Stimulated activated CD8-positive, alpha-beta memory T cell treated with anti-CD3 and anti-CD28 coated beads, Interleukin-7, amount 100 ng/mL, for 4 hours (primary cell): ENCODE measurements around the gene RAB6B.
"Not testable (repeated sequence)": the region's sequence is repeated elsewhere in the genome, so short reads cannot be mapped to it uniquely, and the experiment has no call there.

ENCODE experiments used
- DNase-seq, 2 donors: peaks; one replicate each; pipeline ENCODE4 v3.0.0-alpha.2; 2020; ENCODE audit warnings: low read depth in 2 of 2

RAB6B gene

DNA sequence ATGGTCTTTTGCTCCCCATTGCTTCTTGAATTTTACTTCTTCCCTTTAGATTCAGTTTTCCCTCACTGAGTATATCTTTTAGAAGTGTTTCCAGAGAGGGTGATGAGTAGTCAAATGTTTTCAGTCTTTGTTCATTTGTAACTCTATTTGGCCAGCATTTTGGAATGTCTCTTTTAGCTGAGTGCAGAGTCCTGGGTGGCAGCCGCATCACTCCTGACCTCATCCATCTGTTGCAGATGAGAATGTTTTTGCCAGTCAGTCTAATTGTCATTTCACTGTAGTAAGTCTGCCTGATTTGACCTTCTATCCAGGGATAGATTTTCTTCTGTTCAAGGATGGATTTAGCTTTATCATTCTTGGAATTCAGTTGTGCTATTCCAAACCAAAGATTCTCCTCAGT lies 82.8 kb downstream of the RAB6B start:
- DNase-seq = no peak

DNA sequence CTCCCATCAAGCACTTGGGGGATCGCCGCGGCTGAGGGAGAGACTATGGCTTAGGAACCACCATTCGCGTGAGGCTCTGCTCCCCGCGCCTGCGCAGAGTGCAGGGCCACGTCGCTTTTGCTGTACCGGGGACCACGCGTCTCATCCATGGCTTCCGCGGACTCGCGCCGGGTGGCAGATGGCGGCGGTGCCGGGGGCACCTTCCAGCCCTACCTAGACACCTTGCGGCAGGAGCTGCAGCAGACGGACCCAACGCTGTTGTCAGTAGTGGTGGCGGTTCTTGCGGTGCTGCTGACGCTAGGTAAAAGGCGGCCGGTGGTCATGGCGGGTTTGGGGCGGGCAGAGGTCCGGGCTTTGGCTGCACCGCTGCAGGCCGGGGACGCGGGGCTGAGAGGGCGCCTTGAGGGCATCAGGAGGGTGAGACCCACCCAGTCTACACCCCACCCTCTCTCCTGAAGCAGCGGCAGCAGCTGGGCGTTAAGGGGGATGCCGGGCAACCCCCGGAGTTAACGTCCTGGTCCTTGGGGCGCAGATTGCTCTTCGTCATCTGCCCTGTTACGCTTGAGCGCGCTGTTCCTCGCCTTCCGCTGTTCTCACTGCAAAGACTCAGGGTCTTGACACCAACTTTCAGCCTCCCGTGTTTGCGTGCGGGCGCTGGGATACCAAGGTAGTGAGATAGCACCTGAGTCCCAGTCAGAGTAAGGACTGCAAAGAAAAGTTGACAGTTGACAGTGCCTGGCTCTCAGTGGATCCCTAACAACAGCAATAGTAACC lies 89.8 kb downstream of the RAB6B start, which contains the start of gene SRPRB:
SRPRB (plus strand) TSS at position 114 of the 774 bp plus-strand sequence; CDS start at position 148, 34 bp downstream.
- DNase-seq = peak; percentile 96 to 97

DNA sequence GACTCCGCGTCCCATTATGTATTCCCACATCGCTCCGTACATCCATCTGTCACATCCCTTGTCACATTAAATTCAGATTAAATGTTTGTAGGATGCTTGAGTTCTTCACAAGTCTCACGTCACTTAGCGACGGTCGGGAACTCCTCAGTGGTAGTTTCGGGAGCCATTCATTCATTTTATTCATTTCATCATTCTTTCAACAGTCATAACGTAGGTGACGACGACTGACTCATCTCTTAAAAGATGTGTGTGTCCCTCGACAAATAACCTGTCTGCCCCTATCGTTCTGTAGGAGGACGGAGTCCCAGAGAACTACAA lies 90.3 kb downstream of the RAB6B start:
- no peak for DNase-seq

DNA sequence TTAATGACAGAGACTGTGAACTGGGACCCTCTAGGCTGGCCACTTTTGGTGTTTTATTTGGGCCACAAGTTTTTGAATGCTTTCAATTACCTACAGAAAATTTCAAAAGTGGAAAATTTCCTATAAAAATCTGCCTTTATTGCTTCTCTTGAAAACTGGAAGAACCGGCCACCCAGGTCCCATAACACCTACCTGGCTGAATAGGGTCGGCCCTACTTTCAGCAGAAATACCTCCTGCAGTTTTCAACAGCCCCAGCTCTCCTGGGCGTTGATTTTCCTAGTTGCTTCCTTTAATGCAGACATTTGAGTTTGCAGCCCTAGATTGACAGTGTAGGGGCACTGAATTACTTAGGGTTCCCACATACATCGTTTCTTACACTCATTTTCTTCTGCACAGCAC lies 90.8 kb downstream of the RAB6B start:
- no peak for DNase-seq

DNA sequence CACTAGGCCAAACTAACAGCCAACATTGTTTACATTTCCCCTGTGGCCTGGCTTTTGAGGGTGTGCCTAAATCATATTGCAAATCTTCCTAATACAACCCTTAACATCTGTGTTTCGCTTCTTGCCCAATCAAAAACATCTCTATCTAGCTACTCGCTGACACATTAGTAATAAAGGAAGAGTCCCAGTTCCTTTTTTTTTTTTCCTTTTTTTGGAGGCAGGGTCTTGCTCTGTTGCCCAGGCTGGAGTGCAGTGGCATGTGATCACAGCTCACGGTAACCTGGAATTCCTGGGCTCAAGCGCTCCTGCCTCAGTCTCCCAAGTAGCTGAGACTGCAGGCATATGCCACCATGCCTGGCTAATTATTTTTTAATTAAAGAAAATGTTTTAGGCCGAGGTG lies 92.2 kb downstream of the RAB6B start:
- no peak for DNase-seq

DNA sequence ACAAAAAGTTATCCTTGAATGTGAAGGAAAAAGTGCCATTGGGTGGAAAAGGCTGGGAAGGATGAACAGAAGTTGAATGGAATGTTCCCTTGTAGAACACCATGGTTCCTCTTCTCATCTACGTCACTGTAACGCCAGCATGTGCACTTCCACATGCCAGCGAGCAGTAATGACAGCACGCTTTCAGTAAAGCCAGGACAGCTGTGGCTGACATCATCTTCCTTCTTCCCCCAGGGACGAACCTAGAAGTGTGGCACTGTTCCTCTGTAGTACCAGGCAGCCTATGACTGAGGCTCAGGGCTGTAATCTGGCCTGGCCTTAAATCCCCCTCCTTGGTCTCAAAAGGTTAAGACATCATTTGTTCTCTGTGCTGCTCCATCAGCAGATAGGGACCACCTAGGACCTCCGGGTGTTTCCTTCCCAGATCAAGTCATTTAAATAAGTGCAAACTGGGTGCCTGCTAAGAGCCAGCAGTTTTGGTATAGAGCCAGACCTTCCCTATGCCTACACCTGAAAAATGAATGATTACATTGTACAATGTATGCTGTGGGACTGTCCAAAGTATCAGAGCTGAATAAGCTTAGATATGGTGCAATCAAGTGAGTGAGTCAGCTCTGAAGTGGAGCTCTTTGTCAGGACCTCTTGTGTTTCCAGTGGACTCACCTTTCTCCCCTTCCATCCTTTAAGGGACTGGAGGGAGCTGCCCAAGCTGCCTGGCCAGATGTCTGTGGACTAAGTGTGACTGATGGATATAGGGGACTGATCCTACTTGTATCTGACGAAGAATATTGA lies 95.7 kb downstream of the RAB6B start:
- no peak for DNase-seq

DNA sequence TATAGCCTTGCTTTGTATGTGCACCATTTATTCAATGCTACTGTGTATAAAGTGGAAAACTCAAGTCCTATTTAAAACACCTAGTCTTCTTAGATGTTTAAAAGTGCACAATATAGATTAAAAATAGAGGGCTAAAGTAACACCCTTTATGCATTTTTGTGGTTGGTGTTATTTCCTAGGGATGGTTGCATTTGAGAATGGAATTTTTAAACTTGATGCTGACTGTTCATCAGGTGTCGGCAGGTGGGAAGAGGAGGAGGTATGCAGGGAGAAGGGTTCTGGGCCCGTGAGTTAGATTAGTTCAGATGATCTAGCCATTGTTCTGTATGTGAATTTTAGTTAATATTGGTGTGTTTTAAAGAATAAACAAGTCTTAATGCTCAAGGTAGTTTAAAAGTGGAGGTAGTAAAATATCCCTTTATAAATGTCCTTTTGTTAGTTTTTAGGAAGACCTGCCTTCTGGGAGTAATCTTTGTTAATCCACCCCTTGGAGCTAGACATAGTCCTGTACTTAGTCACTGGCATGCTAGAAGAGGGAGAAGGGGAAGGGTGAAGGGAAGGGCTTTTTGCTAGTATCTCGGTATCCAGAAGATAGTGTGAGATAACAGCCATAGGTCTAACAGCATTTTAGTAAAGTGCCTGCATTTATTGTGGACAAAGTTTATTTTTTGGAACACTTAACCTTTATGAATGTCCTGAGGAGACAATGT lies 98.1 kb downstream of the RAB6B start:
- no peak for DNase-seq

DNA sequence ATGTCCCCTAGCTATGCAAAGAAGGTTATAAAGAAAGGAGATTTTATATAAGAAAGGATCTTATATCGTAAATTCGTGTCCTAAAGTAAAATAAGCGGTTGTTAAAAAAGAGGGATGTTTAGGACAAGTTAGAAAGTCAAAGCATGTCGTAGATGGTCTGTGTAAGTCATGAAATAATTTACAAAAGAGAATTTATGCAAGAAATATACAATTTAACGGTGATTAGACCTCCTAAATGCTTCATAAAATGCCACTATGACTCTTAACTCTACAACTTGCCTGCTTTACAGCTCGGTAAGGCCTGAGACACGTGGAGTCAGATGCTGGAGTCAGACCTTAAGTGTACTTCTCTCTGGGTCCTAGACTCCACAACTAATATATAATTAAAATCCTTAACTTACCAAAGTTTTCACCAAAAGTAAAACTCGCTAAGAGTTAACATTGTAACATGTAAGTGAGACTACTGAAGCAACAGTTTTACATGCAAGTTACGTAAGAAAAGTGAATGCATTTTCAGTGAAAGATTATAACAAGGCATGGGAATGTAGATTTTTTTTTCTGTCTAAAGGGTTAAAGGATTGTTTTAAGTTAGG lies 103.4 kb downstream of the RAB6B start:
- DNase-seq = no peak

DNA sequence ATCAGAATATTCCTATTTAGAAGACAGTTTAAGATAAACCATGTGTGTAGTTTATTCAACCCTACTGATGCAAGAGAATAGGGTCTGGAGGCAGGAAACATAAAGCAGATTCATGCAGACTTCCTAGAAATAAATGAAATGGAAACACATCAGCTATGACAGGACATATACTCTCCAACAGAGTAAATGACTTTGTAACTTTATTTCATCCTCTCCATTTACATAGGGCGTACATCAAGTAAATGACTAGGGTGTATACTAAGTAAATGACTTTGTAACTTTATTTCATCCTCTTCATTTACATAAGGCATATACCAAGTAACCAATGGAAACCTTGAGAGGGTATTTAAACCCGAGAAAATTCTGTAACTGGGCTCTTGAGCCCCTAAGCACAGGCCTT lies 107.7 kb downstream of the RAB6B start:
- no peak for DNase-seq

DNA sequence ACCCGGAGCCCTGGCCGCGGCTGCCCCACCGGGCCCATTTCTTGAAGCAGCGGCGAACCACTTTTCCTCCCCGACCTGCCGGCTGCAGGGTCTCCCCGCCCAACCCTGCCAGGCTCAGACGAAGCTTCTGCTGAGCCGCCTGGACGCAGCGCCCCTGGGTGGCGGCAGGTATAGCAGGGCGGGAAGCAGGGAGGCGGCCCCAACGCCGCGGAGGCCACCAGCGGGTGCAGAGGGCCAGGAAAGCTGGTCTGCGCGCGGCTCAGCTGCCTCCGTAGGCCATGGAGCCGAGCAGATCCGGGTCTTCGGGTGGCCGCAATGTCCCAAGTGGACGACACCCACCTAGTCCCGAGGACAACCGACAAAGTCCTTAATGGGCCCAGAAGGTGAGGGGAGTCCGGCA lies 111.9 kb downstream of the RAB6B start:
- no peak for DNase-seq

DNA sequence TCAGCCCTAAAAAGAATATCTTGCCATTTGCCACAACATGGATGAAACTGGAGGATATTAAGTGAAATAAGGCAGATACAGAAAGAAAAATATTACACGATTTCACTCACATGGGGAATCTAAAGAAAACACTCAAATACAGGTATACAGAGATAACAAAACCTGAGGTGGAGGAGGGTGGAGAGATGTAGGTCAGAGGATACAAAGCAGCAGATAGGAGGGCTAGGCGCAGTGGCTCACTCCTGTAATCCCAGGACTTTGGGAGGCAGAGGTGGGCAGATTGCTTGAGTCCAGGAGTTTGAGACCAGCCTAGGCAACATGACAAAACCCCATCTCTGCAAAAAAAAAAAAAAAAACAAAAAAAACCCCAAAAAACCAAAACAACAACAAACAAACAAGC lies 113.2 kb downstream of the RAB6B start:
- no peak for DNase-seq

DNA sequence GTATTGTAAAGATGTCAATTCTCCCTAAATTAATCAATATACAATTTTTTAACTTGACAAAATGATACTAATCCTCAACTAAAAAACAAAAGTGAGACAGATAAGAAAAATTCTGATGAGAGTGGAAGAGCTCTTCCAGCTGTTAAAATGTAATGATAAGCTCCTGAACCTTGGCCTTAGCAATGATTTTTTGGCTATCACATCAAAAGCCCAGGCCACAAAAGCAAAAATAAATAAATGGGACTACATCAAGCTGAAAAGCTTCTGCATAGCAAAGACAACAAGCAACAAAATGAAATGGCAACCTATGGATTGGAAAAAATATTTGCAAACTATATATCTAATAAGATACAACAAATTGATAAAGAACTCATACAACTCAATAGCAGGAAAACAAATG lies 114.1 kb downstream of the RAB6B start:
- DNase-seq = no peak

DNA sequence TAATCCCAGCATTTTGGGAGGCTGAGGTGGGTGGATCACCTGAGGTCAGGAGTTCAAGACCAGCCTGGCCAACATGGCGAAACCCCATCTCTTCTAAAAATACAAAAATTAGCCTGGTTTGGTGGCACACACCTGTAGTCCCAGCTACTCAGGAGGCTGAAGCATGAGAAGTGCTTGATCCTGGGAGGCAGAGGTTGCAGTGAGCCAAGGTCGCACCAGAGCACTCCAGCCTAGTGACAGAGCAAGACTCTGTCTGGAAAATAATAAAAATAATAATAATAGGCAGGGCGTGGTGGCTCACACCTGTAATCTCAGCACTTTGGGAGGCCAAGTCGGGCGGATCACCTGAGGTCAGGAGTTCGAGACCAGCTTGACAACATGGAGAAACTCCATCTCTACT lies 114.9 kb downstream of the RAB6B start:
- not testable (repeated sequence) for DNase-seq

DNA sequence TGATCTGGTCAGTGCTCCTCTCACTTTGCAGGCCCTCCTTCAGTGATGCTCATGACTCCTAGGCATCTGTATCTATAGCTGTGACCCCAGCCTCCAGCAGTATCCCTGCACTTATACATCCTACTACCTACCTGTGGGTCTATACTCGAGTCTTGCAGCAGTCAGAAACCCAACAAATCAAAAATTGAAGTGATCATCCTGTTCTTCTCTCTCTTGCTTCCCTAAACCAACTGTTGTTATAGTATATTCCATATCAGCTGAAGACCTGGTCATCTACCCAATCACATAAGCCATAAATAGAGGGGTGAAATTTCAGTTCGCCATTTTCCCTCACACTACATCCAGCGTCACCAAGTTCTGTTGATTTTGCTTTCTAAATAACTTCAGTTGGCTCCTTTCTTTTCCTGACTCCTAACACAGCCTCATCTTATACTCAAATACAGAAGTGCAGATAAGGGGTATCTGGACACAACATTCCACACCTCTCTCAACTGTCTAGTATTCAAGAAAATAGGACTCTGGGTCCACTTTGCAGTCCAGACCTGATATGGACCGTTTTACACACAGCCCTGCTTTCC lies 116.0 kb downstream of the RAB6B start:
- no peak for DNase-seq

DNA sequence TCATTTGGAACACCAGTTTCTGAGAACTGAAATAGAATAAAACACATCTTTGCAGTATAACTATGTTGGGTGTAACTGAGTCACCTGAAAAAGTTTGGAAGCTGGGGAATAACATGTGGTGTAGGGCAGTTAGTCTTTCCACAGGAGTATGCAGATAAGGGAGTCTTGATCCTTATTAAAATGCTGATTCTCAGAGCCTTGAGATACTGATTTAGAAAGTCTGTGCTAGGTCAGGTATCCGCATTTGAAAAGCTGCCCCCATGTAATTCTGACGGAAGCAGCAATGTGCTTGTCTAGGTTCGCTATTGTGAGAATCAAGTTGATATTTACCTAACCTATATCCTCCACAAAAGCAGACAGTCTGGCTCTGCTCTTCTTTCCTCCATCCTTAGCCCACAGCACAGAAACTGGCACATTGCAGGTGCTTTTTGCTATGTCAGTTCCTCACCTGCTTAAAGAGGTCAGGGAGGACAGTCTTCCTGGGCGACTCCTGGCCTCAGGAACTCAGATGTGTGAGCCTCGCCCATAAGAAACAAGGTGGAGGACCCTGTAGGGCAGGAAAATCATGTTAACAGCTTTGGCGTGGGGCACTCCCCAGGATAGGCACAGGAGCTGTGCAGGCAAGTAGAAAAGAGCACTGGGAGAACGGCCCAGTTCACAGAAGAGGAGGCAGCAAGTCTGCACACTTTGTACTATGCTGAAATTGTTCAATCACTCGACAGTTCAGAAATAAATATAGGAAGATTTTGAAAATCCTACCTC lies 117.7 kb downstream of the RAB6B start:
- no peak for DNase-seq

DNA sequence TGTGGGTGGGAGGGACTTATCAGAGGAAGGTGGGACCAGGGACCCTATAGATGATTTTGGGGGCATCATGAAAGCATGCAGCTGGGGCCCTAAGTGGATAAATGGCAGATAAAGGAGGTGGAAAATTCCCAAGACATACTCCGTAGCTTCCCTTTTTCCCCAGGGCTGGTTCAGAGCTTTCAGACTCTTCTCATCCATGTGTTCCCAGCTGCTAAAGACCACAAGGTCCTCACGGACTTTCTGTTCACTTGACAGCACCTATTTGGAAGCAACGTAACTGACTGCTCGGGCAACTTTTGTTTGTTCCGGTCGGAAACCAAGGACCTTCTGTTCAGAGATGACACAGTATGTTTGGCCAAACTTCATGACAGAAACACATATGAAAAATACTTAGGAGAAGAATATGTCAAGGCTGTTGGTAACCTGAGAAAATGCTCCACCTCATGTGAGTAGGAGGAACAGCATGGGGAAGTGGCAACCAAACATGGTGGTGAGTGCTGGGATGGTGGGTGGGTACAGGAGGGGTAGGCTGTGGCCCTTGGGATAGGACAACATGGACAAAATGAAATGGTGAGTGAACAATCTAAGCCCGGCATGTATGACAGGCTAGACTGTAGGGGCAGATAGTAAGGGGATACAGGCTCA lies 118.8 kb downstream of the RAB6B start:
- DNase-seq = no peak

DNA sequence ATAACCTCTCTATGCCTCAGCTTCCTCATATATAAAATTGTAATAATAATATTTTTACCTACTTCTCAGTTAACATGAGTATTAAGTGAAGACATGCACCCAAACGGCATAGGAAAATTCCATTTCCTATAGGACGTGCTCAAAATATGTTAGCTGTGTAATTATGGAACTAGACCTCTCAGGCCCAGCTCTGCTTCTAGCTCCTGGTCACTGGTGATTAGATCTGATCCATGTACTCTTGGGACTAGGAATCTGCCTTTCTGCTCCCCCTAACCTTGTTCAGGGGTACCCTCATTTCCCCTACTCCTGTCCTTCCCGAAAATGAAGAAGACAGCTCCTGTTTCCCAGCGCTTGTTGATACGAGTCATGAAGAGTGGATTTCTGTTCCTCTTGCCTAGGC lies 119.8 kb downstream of the RAB6B start:
- DNase-seq = no peak

DNA sequence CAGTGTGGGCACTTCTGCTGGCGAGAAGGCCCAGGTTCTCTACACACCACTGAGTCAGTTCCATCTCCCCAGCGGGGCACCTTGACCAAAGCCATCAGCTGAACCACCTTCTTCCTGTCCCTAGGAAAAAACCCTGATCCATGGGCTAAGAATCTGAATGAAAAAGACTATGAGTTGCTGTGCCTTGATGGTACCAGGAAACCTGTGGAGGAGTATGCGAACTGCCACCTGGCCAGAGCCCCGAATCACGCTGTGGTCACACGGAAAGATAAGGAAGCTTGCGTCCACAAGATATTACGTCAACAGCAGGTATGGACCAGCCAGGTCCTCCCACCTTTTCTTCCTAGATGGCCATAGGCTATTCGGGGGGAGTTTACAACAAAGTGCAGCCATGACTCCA lies 120.4 kb downstream of the RAB6B start:
- no peak for DNase-seq
